GM12891 (cell line): ENCODE results near the gene PRKCD. TPM values are rescaled to one million over a fixed set of nuclear protein-coding genes. Genes with fewer than 3 reads are reported as not detected.

Experiments
- DNase-seq: peaks from one replicate; pipeline ENCODE4 v3.0.0; 2011; ENCODE audit warnings: low spot score; ENCODE audit not compliant: insufficient read length
- FAIRE-seq: peaks from 2 replicates; lab custom pipeline; 2011; peaks lifted over from hg19 to GRCh38; lab: Jason Lieb, UNC
- PAX5 ChIP-seq: IDR thresholded peaks from 2 replicates; pipeline ENCODE4 v1.6.1; 2011; ENCODE audit warnings: low read length, moderate library complexity, mild to moderate bottlenecking; ENCODE audit not compliant: insufficient read depth, severe bottlenecking
- POLR2A ChIP-seq: IDR thresholded peaks from 2 replicates; pipeline ENCODE4 v1.6.1; 2011; ENCODE audit warnings: low read depth, low read length, control low read depth
- POLR2AphosphoS5 ChIP-seq: IDR thresholded peaks from 2 replicates; pipeline ENCODE4 v1.6.1; 2011; ENCODE audit warnings: low read depth, low read length, control low read depth
- POU2F2 ChIP-seq: IDR thresholded peaks from 2 replicates; pipeline ENCODE4 v1.6.1; 2011; ENCODE audit warnings: low read depth, mild to moderate bottlenecking, control low read depth, low read length, moderate library complexity
- SPI1 ChIP-seq: IDR thresholded peaks from 2 replicates; pipeline ENCODE4 v1.6.1; 2011; ENCODE audit warnings: low read depth, low read length, control low read depth
- TAF1 ChIP-seq: IDR thresholded peaks from 2 replicates; pipeline ENCODE4 v1.6.1; 2011; ENCODE audit warnings: low read depth, low read length, control low read depth
- polyA plus RNA-seq: library from polyadenylated mRNA; unstranded; fragments of >200 nt; gene quantifications from one replicate; pipeline ENCODE4 v1.2.1, GENCODE V29; 2012; ENCODE audit warnings: low read depth, missing spikeins, inconsistent platforms; ENCODE audit not compliant: missing spikeins

Gene PRKCD
- polyA plus RNA-seq: 47.7 TPM

- FAIRE-seq (peak; percentile 67), DNase-seq (peak; percentile 96)
- TF ChIP-seq POLR2AphosphoS5 (peak; percentile 34; the same call in 1 of the 2 replicates), TAF1 (peak; percentile 15; the same call in 1 of the 2 replicates), SPI1 (no peak), POLR2A (peak; percentile 56)
These were observed at the start of gene PRKCD for GRCh38 chr3:53160660-53161449. TSS of gene PRKCD (plus strand) at chr3:53161209. CDS start at chr3:53178423, 17,214 bp downstream.

- no peak for DNase-seq
- FAIRE-seq: no peak
- no peak for TF ChIP-seq POLR2A
- TF ChIP-seq SPI1: no peak
- no peak for TF ChIP-seq POU2F2
- no peak for TF ChIP-seq POLR2AphosphoS5
- no peak for TF ChIP-seq TAF1
- no peak for TF ChIP-seq PAX5
These were observed 49.2 kb upstream of the PRKCD start for GRCh38 chr3:53111822-53112221.

- FAIRE-seq (no peak), DNase-seq (no peak)
- TF ChIP-seq POLR2AphosphoS5 (no peak), POLR2A (no peak), SPI1 (no peak), POU2F2 (no peak), TAF1 (no peak), PAX5 (no peak)
These were observed 47.6 kb upstream of the PRKCD start for GRCh38 chr3:53113293-53114010.

- peak; percentile 61 for DNase-seq
- TF ChIP-seq POLR2A (no peak), SPI1 (no peak), POLR2AphosphoS5 (no peak), PAX5 (no peak), TAF1 (no peak), POU2F2 (no peak)
- peak; percentile 89 for FAIRE-seq
These were observed 47.0 kb upstream of the PRKCD start for GRCh38 chr3:53114011-53114400.

GRCh38 chr3:53114412-53115074 is 46.5 kb upstream of the PRKCD start:
- TF ChIP-seq POLR2AphosphoS5 (no peak), POLR2A (no peak), POU2F2 (no peak), SPI1 (no peak), TAF1 (no peak), PAX5 (no peak)
- FAIRE-seq (no peak), DNase-seq (no peak)

- no peak for TF ChIP-seq TAF1
- no peak for TF ChIP-seq PAX5
- TF ChIP-seq POLR2A: no peak
- no peak for TF ChIP-seq POLR2AphosphoS5
- no peak for TF ChIP-seq POU2F2
- TF ChIP-seq SPI1: no peak
- DNase-seq (no peak), FAIRE-seq (no peak)
These were observed 44.1 kb upstream of the PRKCD start for GRCh38 chr3:53116956-53117355.

GRCh38 chr3:53120336-53120735 is 40.7 kb upstream of the PRKCD start:
- no peak for DNase-seq
- no peak for FAIRE-seq
- TF ChIP-seq POLR2A: no peak
- TF ChIP-seq SPI1: no peak
- no peak for TF ChIP-seq PAX5
- TF ChIP-seq POLR2AphosphoS5: no peak
- no peak for TF ChIP-seq TAF1
- no peak for TF ChIP-seq POU2F2

GRCh38 chr3:53122255-53122932 is 38.6 kb upstream of the PRKCD start:
- no peak for TF ChIP-seq POU2F2
- TF ChIP-seq POLR2AphosphoS5: no peak
- no peak for TF ChIP-seq TAF1
- no peak for TF ChIP-seq POLR2A
- TF ChIP-seq PAX5: no peak
- TF ChIP-seq SPI1: no peak
- FAIRE-seq (no peak), DNase-seq (no peak)

- no peak for FAIRE-seq
- DNase-seq: no peak
- TF ChIP-seq POLR2A (no peak), POU2F2 (no peak), SPI1 (no peak), PAX5 (no peak), TAF1 (no peak), POLR2AphosphoS5 (no peak)
These were observed 38.1 kb upstream of the PRKCD start for GRCh38 chr3:53122933-53123305.
